Posterior vena cava (tissue), 2 donors: Measurements from ENCODE around the gene SUCLG2. TPM values are rescaled to one million over a fixed set of nuclear protein-coding genes. Genes with fewer than 3 reads are reported as not detected.

Experiments
- DNase-seq: peaks from one replicate; pipeline ENCODE4 v3.0.0-alpha.2; 2020; ENCODE audit warnings: low spot score
- intact Hi-C, 2 donors: fragments of 100-400 bp; cut with DNase I; formaldehyde crosslinking; loops; one replicate each; pipeline versions ENCODE4 v1.14.1 to v1.14.2; 2022 to 2023
- long read RNA-seq, 2 donors: library from polyadenylated mRNA; unstranded; transcript quantifications; one replicate each; pipeline ENCODE4 v2.0.0, GENCODE V29; 2020 to 2021
- total RNA-seq, 2 donors: library from RNA; stranded (reverse); fragmentation: NEBNext Ultra II Directional; extraction: Animal tissue kit (Norgen Biotek cat#: 25700); gene quantifications; one replicate each; pipeline ENCODE4 v1.2.1, GENCODE V29; 2021
- donor health status: DM: yes; HTN: yes; CAD: no.
- donor health status: DM: yes; HTN: yes; CAD: no.

The SUCLG2 gene, protein sequence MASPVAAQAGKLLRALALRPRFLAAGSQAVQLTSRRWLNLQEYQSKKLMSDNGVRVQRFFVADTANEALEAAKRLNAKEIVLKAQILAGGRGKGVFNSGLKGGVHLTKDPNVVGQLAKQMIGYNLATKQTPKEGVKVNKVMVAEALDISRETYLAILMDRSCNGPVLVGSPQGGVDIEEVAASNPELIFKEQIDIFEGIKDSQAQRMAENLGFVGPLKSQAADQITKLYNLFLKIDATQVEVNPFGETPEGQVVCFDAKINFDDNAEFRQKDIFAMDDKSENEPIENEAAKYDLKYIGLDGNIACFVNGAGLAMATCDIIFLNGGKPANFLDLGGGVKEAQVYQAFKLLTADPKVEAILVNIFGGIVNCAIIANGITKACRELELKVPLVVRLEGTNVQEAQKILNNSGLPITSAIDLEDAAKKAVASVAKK
- total RNA-seq: 10 to 100 TPM; 51.5 to 51.9 TPM
- long read RNA-seq, donor 1, transcript SUCLG2-201 (11 exons, 2,352 nt): major isoform, 23 of 30 reads
- long read RNA-seq, donor 1, partial matches to known transcripts: 1 of 30 reads
- long read RNA-seq, donor 1, other reads (novel, unspliced or antisense): 6 of 30 reads
- long read RNA-seq, donor 2, transcript SUCLG2-201 (11 exons, 2,352 nt): major isoform, 103 of 127 reads
- long read RNA-seq, donor 2, partial matches to known transcripts: 12 of 127 reads
- long read RNA-seq, donor 2, other reads (novel, unspliced or antisense): 12 of 127 reads

DNA sequence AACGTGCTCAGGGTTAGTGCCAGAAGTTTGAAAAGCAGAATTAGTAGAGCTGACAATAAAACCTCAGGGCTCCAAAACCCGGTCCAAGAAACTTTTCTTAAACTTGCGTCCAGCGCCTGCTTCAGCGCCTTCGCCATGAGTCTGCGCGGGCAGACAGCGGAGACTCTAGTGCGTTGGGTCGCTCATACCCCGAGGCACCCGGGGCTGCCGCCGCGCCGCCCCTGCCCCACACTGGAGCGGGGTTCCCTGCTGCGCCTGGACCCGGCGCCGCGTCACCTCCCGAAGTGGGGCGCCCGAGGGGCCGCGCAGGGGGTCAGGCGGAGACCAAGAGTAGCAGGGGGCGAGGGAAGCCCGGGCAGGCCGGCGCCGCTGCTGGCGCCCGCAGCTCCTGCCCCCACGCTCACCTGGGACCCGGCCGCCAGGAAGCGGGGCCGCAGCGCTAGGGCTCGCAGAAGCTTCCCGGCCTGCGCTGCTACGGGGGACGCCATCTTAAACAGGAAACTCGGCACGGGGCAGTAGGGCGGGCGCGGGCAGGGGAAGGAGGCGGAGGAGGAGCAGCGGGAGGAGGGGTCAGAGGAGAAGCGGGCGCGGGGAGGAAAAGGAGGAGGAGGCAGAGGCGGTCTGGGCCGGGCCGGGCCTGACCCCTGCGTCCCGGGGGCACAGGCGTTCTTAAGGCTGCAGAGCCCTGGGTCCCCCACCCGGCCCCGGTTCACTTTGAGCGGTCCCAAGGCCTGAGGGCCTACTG lies at the start of gene SUCLG2:
SUCLG2 (minus strand) TSS at position 514 of the 745 bp plus-strand sequence; CDS start at position 488, 26 bp downstream.
- intact Hi-C loops: no loop called here
- DNase-seq: peak; percentile 97

DNA sequence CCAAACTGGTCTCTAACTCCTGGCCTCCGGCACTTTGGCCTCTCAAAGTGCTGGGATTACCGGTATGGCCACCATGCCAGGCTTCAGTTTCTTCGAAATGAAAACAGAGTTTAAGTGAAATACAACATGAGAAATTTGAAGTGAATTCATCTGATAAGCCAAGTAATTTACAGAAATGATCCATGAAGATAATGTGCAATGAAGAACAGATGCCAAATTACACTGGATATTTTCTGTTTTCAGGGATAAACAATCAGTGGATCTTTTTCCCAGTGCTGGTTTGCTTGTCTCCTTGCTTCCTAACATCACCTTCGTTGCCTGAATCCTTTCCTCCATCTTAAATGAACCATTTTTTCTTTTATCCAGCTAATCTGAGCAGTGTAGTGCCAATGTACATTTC lies 46.2 kb upstream of the SUCLG2 start:
- intact Hi-C loops: no loop called here
- DNase-seq: no peak

DNA sequence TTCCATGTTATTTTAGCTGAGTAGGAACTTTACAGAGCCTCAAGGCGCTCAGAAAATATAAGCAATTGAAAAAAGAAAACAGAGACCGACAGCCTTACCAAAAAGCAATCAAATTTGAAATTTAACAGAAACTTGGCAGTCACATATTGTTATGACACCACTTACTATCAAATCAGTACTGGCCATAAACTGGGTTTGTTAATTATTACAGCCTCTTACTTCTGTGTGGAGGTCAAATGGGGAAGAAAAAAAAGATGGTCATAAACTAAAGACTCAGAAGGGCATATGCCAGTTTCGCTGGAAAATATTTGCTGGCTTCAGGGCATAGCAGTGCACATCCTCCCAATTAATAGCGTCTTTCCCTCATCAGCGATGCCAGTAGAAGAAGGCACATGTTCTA lies 45.5 kb upstream of the SUCLG2 start:
- intact Hi-C loops: no loop called here
- DNase-seq: no peak

DNA sequence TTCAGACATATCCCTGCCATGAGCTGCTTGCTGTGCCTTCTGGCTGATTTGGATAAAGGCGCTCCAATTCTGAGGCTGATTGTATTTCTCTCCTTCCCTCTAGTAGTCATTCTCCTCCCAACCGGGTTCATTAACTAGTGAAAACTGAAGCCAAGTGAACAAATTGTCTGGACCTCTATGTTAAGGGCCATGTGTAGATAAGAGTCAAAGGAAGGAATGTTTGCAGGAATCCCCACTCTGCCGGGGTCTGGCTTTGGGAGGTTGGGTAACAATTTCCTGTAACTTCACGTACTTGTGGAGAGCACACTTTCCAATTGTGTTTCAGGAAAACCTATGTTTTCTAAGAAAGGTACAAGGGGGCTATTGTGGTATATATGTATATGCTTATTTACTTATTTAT lies 38.2 kb upstream of the SUCLG2 start:
- intact Hi-C loops: no loop called here
- no peak for DNase-seq

DNA sequence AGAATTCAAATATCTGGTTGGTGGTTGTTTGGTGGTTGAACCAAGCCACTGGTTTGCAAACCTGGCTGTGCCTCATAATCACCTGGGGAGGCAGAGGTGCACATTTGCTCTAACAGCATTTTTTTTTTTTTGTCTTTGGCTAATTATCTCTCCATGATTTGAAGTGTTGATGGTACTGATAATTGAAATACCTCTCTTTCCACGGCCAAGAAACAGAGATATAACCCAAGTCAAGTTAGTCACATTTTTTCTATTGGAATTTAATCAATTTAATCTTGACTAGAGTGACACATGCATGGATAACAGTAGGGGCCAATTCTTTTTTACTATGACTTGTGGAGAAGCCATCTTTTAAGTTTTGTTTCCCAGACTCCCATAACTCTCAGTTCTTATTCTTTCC lies 37.5 kb upstream of the SUCLG2 start:
- DNase-seq: no peak
- intact Hi-C loops: no loop called here

DNA sequence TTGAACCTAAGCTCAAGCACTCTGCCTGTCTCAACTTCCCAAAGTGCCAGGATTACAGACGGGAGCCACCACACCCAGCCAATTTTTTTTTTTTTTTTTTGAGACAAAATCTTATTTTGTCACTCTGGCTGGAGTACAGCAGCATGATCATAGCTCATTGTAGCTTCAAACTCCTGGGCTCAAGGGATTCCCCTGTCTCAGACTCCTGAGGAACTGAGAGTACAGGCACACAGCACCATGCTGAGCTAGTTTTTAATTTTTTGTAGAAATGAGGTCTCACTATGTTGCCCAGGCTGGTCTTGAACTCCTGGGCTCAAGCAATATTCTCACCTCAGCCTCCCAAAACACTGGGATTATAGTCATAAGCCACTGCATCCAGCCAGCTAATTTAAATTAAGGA lies 36.8 kb upstream of the SUCLG2 start:
- intact Hi-C loops: no loop called here
- DNase-seq: no peak

DNA sequence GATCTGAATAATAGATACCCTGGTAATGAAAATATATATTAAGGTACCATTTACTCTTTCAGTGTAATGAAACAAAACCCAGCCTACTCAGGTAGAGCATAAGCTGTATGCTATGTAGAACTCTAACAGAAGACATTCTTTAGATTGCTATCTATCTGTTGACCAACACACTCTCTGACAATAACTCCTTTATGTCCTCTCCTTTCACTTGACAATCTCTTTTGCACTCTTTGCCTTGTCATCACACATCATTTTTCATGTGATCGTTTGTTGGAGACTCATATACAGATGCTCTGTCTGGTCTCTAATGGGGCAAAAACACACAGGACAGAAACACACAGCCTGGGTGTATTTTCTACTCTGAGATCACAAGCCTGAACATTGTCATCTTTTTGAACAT lies 35.4 kb upstream of the SUCLG2 start:
- intact Hi-C loops: no loop called here

DNA sequence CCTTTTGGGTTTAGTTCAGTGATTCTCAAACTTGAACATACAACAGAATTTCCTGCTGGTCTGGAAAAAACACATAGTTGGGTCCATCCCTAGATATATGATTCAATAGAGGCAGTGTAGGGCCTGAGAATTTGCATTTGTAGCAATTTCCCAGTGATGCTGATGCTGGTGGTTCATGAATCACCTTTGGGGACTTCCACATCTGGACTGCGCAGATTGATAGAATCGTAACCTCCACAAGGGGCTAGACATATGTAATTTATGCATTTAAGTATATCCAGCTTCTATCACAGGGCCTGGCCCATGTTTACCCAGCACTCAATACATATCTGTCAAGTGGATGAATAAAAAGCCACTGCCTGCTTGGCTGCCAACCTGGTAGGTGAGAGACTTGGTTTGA lies 33.8 kb upstream of the SUCLG2 start:
- no peak for DNase-seq
- intact Hi-C loops: no loop called here

More for the DNA sequence above, 35.4 kb upstream of the SUCLG2 start:
- no peak for DNase-seq

DNA sequence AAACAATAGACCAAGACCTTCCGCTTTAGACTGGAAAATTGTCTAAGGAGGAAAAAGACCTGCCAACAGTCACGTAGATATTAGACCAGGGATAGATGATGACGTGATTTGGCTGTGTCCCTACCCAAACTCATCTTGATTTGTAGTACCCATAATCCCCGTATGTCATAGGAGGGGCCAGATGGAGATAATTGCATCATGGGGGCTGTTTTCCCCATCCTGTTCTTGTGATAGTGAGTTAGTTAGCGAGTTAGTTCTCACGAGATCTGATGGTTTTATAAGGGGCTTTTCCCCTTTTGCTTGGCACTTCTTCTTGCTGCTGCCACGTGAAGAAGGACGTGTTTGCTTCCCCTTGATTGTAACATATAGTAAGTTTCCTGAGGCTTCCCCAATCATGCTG lies 31.7 kb upstream of the SUCLG2 start:
- DNase-seq: no peak
- intact Hi-C loops: no loop called here

DNA sequence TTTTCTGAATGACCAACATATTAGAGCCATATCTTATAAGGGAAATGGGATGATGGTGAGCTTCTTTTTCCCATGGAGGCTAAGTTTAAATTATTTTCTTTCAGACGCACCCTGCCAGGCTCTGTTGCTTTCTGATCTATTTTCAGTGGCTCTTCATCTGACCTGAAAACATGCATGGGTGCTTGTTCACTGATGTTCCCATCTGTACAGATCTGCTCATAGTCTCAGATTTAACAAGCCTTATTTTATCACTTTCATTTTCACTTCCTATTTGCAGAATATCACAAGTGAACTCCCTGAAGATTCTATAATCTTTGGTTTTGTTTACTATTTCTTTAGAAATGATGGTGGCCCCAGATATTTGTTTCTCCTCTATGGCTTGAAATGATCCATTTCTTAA lies 31.1 kb upstream of the SUCLG2 start:
- intact Hi-C loops: no loop called here

DNA sequence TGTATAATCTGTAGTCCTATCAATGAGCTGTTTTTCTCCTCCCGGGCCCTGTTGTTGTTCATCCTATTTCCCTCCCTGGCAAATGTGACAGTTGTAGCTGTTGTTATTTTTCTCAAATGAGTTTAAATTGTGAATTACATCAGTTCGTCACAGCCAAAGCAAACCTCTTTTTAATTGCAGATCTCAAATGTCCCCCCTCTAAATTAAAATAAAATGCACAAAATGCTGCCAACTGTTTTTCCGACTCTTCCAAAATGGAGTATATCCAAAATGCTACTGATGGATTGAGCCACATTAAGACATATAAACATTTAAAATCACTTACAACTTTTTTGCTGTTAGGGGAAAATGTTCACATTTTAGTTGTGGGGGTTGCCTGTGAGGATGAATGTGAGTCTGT lies 29.8 kb upstream of the SUCLG2 start:
- DNase-seq: no peak
- intact Hi-C loops: no loop called here

More for the DNA sequence above, 31.1 kb upstream of the SUCLG2 start:
- no peak for DNase-seq

DNA sequence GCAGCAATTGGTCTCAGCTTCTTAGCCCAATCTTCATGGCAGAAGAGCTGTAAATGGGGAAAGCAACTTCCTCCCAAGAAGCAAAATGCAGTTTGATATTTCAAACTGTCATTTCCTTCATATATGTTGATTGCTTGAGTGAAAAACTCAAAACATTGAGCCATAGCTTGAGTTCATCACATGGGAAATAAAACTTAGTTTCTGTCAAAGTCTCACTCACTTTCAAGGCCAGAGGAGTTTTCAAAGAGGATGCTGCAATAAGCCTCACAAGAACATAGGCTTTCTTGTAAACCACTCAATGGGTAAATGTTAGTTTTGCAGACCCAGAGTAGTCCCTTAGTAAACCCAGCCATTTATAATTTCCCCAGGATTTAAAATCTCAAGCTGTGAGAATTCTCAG lies 29.1 kb upstream of the SUCLG2 start:
- no peak for DNase-seq
- intact Hi-C loops: no loop called here

DNA sequence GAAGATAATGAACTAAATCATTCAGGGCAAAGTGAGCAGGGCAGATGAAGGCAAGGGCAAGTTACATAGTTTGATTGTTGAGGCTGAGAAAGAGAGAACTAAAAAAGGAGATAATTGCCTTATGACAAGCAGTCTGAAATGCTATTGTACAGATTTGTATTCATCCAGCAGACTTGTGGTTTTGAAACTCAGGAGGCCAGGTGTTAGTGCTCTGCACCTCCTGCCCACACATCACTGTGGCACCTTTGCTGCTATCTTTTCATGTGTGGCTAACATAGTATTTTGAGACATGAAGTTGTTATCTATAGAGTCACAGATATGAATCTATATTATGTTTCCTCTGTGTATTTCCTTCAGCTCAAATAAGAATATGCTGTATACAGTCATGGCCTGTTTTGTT lies 24.3 kb upstream of the SUCLG2 start:
- DNase-seq: no peak
- intact Hi-C loops: no loop called here

DNA sequence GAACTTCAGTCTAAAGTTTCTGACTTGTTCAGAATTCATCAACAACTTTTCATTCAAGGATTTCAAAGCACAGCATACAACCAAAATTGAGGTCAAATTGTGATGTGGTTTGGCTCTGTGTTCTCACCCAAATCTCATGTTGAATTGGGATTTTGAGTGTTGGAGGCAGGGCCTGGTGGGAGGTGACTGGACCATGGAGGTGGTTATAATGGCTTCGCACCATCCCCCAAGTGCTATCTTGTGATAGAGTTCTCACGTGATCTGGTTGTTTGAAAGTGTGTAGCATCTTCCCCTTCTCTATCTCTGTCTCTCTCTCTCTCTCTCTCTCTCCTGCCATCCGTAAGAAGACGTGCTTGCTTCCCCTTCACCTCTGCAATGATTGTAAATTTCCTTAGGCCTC lies 19.6 kb upstream of the SUCLG2 start:
- intact Hi-C loops: no loop called here
- DNase-seq: no peak

DNA sequence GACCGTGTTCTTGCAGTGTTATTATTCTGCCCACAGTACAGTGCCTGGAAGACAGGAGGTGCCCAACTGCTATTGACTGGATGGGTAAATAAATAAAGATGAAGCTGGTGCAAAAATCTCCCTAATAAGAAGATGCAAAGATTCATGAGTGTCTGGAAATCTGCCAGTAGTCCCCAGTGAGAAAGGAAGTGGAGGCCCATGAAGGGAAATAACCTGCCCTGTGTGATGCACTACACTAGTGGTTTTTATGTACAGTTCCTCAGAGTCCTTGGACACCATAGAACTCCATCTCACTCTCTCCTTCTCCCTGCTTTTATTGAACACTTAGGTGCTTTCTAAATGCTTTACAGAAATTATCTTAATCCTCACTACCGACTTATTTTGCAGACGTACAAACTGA lies 8.3 kb upstream of the SUCLG2 start:
- intact Hi-C loops: no loop called here
- DNase-seq: no peak

DNA sequence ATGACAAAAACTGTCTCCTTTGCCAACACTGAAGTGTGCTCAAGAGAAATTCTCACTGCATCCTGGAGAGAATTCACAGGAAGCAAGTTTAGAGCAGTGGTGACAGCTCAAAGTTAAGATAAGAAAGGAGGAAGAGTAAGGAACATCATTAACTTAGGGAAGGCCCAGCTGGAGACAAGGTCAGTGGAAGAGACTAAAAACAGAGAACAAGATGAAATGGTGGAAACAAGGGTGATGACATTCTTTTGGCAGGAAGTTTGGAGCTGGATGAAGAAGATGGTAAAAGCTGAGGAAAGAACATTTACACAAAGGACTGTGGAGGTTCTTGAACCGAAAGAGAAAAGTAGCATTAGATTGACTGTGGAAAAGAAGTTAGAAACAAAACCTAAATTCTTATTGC lies 6.7 kb upstream of the SUCLG2 start:
- intact Hi-C loops: no loop called here
- DNase-seq: no peak

DNA sequence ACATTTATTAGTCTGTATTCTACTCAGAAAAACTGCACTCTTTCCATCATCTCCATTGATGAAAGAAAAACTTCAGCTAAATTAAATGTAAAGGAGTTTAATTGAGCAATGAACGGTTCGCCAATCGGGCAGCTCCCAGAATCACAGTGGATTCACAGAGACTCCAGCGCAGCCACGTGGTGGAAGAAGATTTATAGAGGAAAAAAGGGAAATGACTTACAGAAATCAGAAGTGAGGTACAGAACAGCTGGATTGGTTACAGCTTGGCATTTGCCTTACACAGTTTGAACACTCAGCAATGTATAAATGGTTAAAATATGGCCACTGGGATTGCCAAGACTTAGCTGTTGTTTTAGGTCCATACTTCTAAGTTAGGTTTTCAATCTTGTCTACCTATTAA lies 2.8 kb upstream of the SUCLG2 start:
- DNase-seq: no peak
- intact Hi-C loops: no loop called here

DNA sequence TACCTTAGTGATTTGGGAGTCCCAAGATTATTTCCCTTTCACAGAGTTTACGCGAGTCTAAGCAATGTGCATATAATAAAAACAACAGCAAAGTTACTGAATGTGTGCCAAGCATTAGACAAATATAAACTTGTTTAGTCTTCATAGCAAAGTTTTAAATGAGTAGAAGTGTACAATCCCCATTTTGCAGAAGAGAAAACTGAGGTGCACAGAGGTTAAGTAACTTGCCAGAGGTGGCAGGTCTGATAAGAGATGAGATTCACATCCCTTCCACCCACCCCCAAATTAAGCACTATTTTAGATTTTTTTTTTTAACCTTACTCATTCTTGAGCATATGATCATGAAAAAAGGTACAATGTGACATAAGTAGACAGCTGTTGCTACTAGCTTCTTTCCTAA lies 2.2 kb upstream of the SUCLG2 start:
- DNase-seq: no peak
- intact Hi-C loops: no loop called here

DNA sequence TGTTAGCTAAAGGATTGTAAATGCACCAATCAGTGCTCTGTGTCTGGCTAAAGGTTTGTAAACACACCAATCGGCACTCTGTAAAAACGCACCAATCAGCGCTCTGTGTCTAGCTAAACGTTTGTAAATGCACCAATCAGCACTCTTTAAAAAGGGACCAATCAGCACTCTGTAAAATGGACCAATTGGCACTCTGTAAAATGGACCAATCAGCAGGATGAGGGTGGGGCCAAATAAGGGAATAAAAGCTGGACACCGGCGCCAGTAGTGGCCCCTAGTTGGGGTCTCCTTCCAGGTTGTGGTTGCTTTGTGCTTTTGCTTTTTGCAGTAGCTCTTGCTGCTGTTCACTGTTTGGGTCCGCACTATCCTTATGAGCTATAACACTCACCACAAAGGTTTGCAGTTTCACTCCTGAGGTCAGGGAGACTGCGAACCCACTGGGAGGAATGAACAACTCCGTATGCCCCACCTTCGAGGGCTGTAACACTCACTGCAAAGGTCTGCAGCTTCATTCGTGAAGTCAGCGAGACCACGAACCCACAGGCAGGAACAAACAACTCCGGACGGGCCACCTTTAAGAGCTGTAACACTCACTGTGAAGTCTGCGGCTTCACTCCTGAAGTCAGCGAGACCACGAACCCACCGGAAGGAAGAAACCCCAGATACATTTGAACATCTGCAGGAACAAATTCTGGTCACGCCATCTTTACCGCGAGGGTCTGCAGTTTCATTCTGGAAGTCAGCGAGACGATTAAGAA lies 1.1 kb upstream of the SUCLG2 start:
- DNase-seq: no peak
- intact Hi-C loops: no loop called here

DNA sequence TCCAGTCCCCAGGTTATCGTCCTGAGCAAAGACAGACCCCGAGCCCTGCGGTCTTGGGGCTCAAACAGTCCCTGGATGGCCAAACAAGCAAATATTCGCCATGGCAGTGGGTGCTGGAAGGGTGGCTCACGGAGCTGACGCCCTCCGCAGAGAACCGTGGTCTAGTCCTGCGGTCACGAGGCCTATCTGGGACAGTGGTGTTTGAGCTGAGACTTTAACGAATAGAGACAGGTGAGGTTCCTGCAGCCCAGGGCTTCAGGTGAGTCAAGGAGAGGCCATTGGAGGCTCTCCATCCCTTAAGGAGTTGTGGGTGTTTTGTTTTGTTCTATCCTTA lies 399 bp upstream of the SUCLG2 start:
- intact Hi-C loops: no loop called here
- DNase-seq: no peak
